ENCODE measurements around the gene PTBP1. TPM values are rescaled to one million over a fixed set of nuclear protein-coding genes. Genes with fewer than 3 reads are reported as not detected.
A peak's percentile ranks its signal among the peaks of the same experiment; 100 is the strongest.

PTBP1 gene
- total and polyA plus RNA-seq, 7 experiments from 2014 or later = 113 to 524 (median 322) TPM

DNA sequence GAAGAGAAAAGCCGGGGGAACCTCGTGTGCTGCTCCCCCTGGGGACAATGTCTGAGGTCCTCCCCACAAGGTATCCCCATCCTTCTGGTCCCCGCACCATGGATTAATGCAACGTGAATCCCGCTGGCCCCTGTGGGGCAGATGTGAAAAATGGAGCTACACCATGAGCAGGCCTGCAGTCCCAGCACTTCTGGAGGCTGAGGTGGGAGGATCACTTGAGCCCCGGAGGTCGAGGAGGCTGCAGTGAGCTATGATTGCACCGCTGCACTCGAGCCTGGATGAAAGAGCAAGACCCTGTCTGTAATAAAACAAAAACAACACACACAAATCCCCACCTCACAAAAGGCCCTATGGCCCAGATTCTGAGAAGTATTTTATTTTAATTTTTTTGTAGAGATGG lies 61.0 kb downstream of the PTBP1 start:
- DNase-seq (no peak), ATAC-seq (no peak)
- H3K36me3 Mint-ChIP-seq = no peaks in the 10 kb centered on the region
- CTCF ChIA-PET = interaction anchor here (0.6 to 2.1 kb wide), 6 partner anchors 51 to 208 kb away, joined by 3 to 5 read pairs (median 4); partner anchors contain the start of gene WDR18
- POLR2A ChIA-PET = interaction anchor here (0.6 to 3.0 kb wide), 2 partner anchors 62 to 168 kb away, joined by 3 to 11 read pairs; partner anchors contain the start of gene CNN2
- no peaks in the 10 kb centered on the region for H3K36me3 ChIP-seq (ENCODE audit: control insufficient read depth in 2 of 3, insufficient read depth in 3 of 3, low read length in 3 of 3)
- intact Hi-C loops (cut with micrococcal nuclease) = no loop called here
- H3K9me3 Mint-ChIP-seq = peaks cover 0 to 2% (median 0%) of the 10 kb centered on the region in 11 donors
- no peak overlapping the region for H3K4me3 Mint-ChIP-seq
- H3K27ac ChIP-seq (ENCODE audit: low read depth, low read length) = no peak overlapping the region
- no peaks in the 10 kb centered on the region for H3K27me3 ChIP-seq (ENCODE audit: control insufficient read depth in 2 of 2, insufficient read depth in 2 of 2, low read length in 2 of 2)
- H3K4me1 ChIP-seq (ENCODE audit: control insufficient read depth in 2 of 2, insufficient read depth in 2 of 2, low read length in 2 of 2) = peaks cover 9 to 13% of the 10 kb centered on the region in 2 donors
- H3K9me3 ChIP-seq (ENCODE audit: control insufficient read depth in 2 of 3, low read length in 3 of 3) = no peaks in the 10 kb centered on the region
- H3K27ac Mint-ChIP-seq = peak overlapping the region in 1 of 9 donors; percentile 24
- H3K27me3 Mint-ChIP-seq = peaks cover 0 to 23% (median 0%) of the 10 kb centered on the region in 5 donors
- peaks cover 0 to 17% (median 9%) of the 10 kb centered on the region in 7 donors for H3K4me1 Mint-ChIP-seq
- no peak overlapping the region for H3K4me3 ChIP-seq (ENCODE audit: low read length)

DNA sequence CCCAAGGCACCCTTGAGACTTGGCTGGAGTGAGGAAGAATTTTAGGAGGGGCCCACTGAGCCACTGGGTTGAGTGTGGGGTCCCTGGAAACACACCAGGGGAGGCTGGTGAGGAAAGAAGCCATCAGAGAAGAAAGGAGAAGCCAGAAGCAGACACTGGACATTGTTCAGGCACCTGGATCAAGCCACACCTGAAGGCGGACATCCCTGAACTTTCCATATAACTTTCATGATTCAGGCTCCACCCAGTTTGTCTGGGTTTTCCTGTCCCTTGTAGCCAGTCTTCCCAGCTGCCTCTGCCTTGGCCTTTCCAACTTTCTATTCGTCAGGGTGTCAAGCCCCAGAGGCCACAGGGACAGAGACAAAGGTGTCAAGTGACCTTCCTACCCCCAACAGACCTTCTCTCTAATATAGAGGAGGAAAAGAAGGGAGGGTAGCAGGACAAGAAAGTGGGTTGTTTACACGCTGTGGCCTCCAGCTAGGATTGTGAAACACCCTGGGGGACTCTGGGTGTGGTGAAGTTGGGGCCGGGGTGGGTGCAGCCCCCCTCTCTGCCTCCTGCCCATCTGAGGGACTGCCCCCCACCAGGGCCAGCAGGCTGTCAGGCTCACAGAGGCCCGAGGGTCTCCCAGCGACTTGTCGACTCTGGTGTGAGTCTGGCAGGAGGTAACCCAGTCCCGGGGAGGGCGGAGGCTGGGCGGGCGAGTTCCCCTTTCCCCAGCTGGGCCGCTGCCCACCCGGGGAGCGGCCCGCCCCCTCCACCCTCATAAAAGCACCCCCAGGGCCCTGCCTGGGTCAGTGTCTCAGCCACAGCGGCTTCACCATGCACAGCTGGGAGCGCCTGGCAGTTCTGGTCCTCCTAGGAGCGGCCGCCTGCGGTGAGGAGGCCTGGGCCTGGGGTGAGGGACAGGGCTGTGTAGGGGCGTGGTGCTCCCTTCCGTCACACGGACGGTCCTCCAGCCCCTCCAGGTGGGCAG lies 61.9 kb downstream of the PTBP1 start, which contains the start of gene CFD:
TSS of gene CFD (plus strand) at position 797 of the 976 bp plus-strand sequence. CDS start at position 823, 26 bp downstream.
- Mint-ChIP-seq H3K9me3 (peaks cover 0 to 2% (median 0%) of the 10 kb centered on the region in 11 donors), H3K27ac (peak within 1 kb of the TSS in 1 of 9 donors; percentile 24), H3K4me1 (peaks cover 0 to 18% (median 16%) of the 10 kb centered on the region in 7 donors), H3K36me3 (no peaks in the 10 kb centered on the region), H3K4me3 (peak within 1 kb of the TSS in 6 of 10 donors; percentile 25 to 64 (median 39)), H3K27me3 (peaks cover 0 to 19% (median 0%) of the 10 kb centered on the region in 5 donors)
- H3K36me3 ChIP-seq (ENCODE audit: control insufficient read depth in 2 of 3, insufficient read depth in 3 of 3, low read length in 3 of 3) = no peaks in the 10 kb centered on the region
- no peak within 1 kb of the TSS for H3K4me3 ChIP-seq (ENCODE audit: low read length)
- ATAC-seq (peak; percentile 18), DNase-seq (no peak)
- H3K27me3 ChIP-seq (ENCODE audit: control insufficient read depth in 2 of 2, insufficient read depth in 2 of 2, low read length in 2 of 2) = no peaks in the 10 kb centered on the region
- ChIA-PET POLR2A (interaction anchor here (0.6 to 3.0 kb wide), 4 partner anchors 58 to 370 kb away, joined by 3 to 11 read pairs (median 4); partner anchors contain the start of gene CNN2), CTCF (interaction anchor here (0.6 to 2.1 kb wide), 5 partner anchors 51 to 125 kb away, joined by 3 to 5 read pairs (median 4); partner anchors contain the start of gene WDR18)
- H3K9me3 ChIP-seq (ENCODE audit: control insufficient read depth in 2 of 3, low read length in 3 of 3) = no peaks in the 10 kb centered on the region
- peaks cover 14 to 21% of the 10 kb centered on the region in 2 donors for H3K4me1 ChIP-seq (ENCODE audit: control insufficient read depth in 2 of 2, insufficient read depth in 2 of 2, low read length in 2 of 2)
- no peak within 1 kb of the TSS for H3K27ac ChIP-seq (ENCODE audit: low read depth, low read length)
- intact Hi-C loops (cut with micrococcal nuclease) = no loop called here

DNA sequence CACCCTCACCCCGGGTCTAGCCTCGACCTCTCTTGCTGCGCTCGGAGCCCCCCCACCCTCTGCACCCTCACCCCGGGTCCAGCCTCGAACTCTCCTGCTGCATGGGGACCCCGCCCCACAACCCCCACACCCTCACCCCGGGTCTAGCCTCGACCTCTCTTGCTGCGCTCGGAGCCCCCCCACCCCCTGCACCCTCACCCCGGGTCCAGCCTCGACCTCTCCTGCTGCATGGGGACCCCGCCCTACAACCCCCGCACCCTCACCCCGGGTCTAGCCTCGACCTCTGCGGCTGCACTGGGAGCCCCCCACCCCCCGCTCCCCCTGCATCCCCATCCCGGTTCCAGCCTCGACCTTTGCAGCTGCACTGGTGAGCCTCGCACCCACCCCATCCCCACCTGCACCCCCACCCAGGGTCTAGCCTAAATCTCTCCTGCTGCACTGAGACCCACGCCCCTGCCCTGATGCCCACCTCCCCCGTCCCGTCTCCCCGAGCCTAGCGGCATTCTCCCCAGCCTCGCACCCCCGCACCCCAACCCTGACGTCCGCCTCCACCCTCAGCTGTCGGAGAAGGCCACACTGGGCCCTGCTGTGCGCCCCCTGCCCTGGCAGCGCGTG lies 64.0 kb downstream of the PTBP1 start:
- Mint-ChIP-seq H3K27me3 (peaks cover 0 to 18% (median 0%) of the 10 kb centered on the region in 5 donors), H3K36me3 (no peaks in the 10 kb centered on the region), H3K4me1 (peaks cover 0 to 23% (median 16%) of the 10 kb centered on the region in 7 donors), H3K27ac (no peak overlapping the region), H3K4me3 (peak overlapping the region in 3 of 10 donors; percentile 23 to 78 (median 49)), H3K9me3 (peaks cover 0 to 2% (median 0%) of the 10 kb centered on the region in 11 donors)
- no peaks in the 10 kb centered on the region for H3K9me3 ChIP-seq (ENCODE audit: control insufficient read depth in 2 of 3, low read length in 3 of 3)
- H3K4me3 ChIP-seq (ENCODE audit: low read length) = no peak overlapping the region
- intact Hi-C loops (cut with micrococcal nuclease) = loop anchor here (5.0 to 10.0 kb wide), 3 partner anchors 179 to 384 kb away; partner anchors contain the start of genes ARHGAP45 (in 1 of the 2), ATP5F1D (in 1 of the 2) and MIDN (in 1 of the 2)
- H3K27me3 ChIP-seq (ENCODE audit: control insufficient read depth in 2 of 2, insufficient read depth in 2 of 2, low read length in 2 of 2) = no peaks in the 10 kb centered on the region
- peaks cover 14 to 23% of the 10 kb centered on the region in 2 donors for H3K4me1 ChIP-seq (ENCODE audit: control insufficient read depth in 2 of 2, insufficient read depth in 2 of 2, low read length in 2 of 2)
- no peak for ATAC-seq
- no peak overlapping the region for H3K27ac ChIP-seq (ENCODE audit: low read depth, low read length)
- no peaks in the 10 kb centered on the region for H3K36me3 ChIP-seq (ENCODE audit: control insufficient read depth in 2 of 3, insufficient read depth in 3 of 3, low read length in 3 of 3)
- ChIA-PET CTCF (no interaction called here), POLR2A (interaction anchor here (1.3 to 4.3 kb wide), 3 partner anchors 32 to 46 kb away, joined by 5 to 54 read pairs (median 21); partner anchors contain the start of genes MED16 and RNU6-9)
- DNase-seq = no peak

Small RNA genes within 50 kb of the gene (microRNA-seq; reads per million reads assigned to microRNA genes)
- gene MIR3187 (ENCODE audit: borderline microRNAs expressed) (1.6 reads per million), gene MIR4745 (ENCODE audit: borderline microRNAs expressed) (not detected)

Other genes with a start within 250 kb of the PTBP1 start
- 100 to 1,000 TPM; 109 to 247 (median 120) TPM for gene BSG, start 224.9 kb upstream of the PTBP1 start, total RNA-seq
- gene BSG, start 224.9 kb upstream of the PTBP1 start, polyA plus RNA-seq = 100 to 1,000 TPM; 246 to 349 TPM
- gene HCN2, start 207.6 kb upstream of the PTBP1 start, total RNA-seq = 1 to 10 TPM in 4 of 5 experiments, under 1 TPM in 1; 0.93 to 2.6 (median 2.2) TPM
- not detected for gene HCN2, start 207.6 kb upstream of the PTBP1 start, polyA plus RNA-seq
- gene POLRMT, start 163.9 kb upstream of the PTBP1 start, total RNA-seq = 100 to 1,000 TPM in 1 of 5 experiments, 10 to 100 TPM in 4; 61.2 to 105 (median 71.3) TPM
- 10 to 100 TPM; 37.4 to 51.8 TPM for gene POLRMT, start 163.9 kb upstream of the PTBP1 start, polyA plus RNA-seq
- 1 to 10 TPM in 2 of 5 experiments, under 1 TPM in 2, not detected in 1; 0.17 to 1.8 (median 0.95) TPM for gene FGF22, start 157.6 kb upstream of the PTBP1 start, total RNA-seq
- gene FGF22, start 157.6 kb upstream of the PTBP1 start, polyA plus RNA-seq = not detected
- gene RNF126, start 134.2 kb upstream of the PTBP1 start, total RNA-seq = 100 to 1,000 TPM in 3 of 5 experiments, 10 to 100 TPM in 2; 75.1 to 110 (median 101) TPM
- 10 to 100 TPM; 55.3 to 70.3 TPM for gene RNF126, start 134.2 kb upstream of the PTBP1 start, polyA plus RNA-seq
- 1 to 10 TPM; 3.1 to 6.4 (median 5.0) TPM for gene FSTL3, start 121.1 kb upstream of the PTBP1 start, total RNA-seq
- 1 to 10 TPM; 2.7 to 2.8 TPM for gene FSTL3, start 121.1 kb upstream of the PTBP1 start, polyA plus RNA-seq
- gene PRSS57, start 102.0 kb upstream of the PTBP1 start, total RNA-seq = 1 to 10 TPM in 1 of 5 experiments, under 1 TPM in 1, not detected in 3; 0.27 to 2.1 TPM
- gene PRSS57, start 102.0 kb upstream of the PTBP1 start, polyA plus RNA-seq = not detected
- gene PALM, start 88.5 kb upstream of the PTBP1 start, total RNA-seq = 1 to 10 TPM in 1 of 5 experiments, not detected in 4; 1.0 TPM
- not detected for gene PALM, start 88.5 kb upstream of the PTBP1 start, polyA plus RNA-seq
- gene MISP, start 46.3 kb upstream of the PTBP1 start, total RNA-seq = not detected
- not detected for gene MISP, start 46.3 kb upstream of the PTBP1 start, polyA plus RNA-seq
- not detected for gene PLPPR3, start 24.5 kb downstream of the PTBP1 start, total RNA-seq
- not detected for gene PLPPR3, start 24.5 kb downstream of the PTBP1 start, polyA plus RNA-seq
- gene AZU1, start 30.4 kb downstream of the PTBP1 start, total RNA-seq = 1 to 10 TPM in 1 of 5 experiments, under 1 TPM in 1, not detected in 3; 0.64 to 4.1 TPM
- gene AZU1, start 30.4 kb downstream of the PTBP1 start, polyA plus RNA-seq = not detected
- gene PRTN3, start 43.5 kb downstream of the PTBP1 start, total RNA-seq = 1 to 10 TPM in 1 of 5 experiments, not detected in 4; 2.7 TPM
- not detected for gene PRTN3, start 43.5 kb downstream of the PTBP1 start, polyA plus RNA-seq
- 1 to 10 TPM in 1 of 5 experiments, not detected in 4; 4.9 TPM for gene ELANE, start 54.9 kb downstream of the PTBP1 start, total RNA-seq
- not detected for gene ELANE, start 54.9 kb downstream of the PTBP1 start, polyA plus RNA-seq
- gene CFD, start 62.2 kb downstream of the PTBP1 start, total RNA-seq = 10 to 100 TPM in 2 of 5 experiments, 1 to 10 TPM in 3; 1.3 to 58.0 (median 2.1) TPM
- 1 to 10 TPM; 4.9 to 8.0 TPM for gene CFD, start 62.2 kb downstream of the PTBP1 start, polyA plus RNA-seq
- 10 to 100 TPM; 47.5 to 78.2 (median 67.6) TPM for gene MED16, start 95.7 kb downstream of the PTBP1 start, total RNA-seq
- gene MED16, start 95.7 kb downstream of the PTBP1 start, polyA plus RNA-seq = 100 to 1,000 TPM in 1 of 2 donors, 10 to 100 TPM in 1; 65.7 to 142 TPM
- gene RNU6-9, start 96.0 kb downstream of the PTBP1 start, total RNA-seq = not detected
- not detected for gene RNU6-9, start 96.0 kb downstream of the PTBP1 start, polyA plus RNA-seq
- gene R3HDM4, start 115.8 kb downstream of the PTBP1 start, total RNA-seq = 100 to 1,000 TPM; 123 to 219 (median 184) TPM
- 100 to 1,000 TPM; 195 to 251 TPM for gene R3HDM4, start 115.8 kb downstream of the PTBP1 start, polyA plus RNA-seq
- gene KISS1R, start 119.9 kb downstream of the PTBP1 start, total RNA-seq = 1 to 10 TPM; 1.1 to 3.0 (median 1.7) TPM
- under 1 TPM; 0.72 to 0.85 TPM for gene KISS1R, start 119.9 kb downstream of the PTBP1 start, polyA plus RNA-seq
- 10 to 100 TPM in 3 of 5 experiments, 1 to 10 TPM in 2; 7.1 to 33.1 (median 10.2) TPM for gene ARID3A, start 128.6 kb downstream of the PTBP1 start, total RNA-seq
- gene ARID3A, start 128.6 kb downstream of the PTBP1 start, polyA plus RNA-seq = under 1 TPM; 0.57 to 0.95 TPM
- gene WDR18, start 186.9 kb downstream of the PTBP1 start, total RNA-seq = 10 to 100 TPM; 20.7 to 63.8 (median 48.5) TPM
- 10 to 100 TPM; 69.8 to 74.4 TPM for gene WDR18, start 186.9 kb downstream of the PTBP1 start, polyA plus RNA-seq
- under 1 TPM in 3 of 5 experiments, not detected in 2; 0.10 to 0.56 (median 0.19) TPM for gene GRIN3B, start 203.0 kb downstream of the PTBP1 start, total RNA-seq
- gene GRIN3B, start 203.0 kb downstream of the PTBP1 start, polyA plus RNA-seq = not detected
- 100 to 1,000 TPM; 189 to 347 (median 311) TPM for gene TMEM259, start 223.7 kb downstream of the PTBP1 start, total RNA-seq
- gene TMEM259, start 223.7 kb downstream of the PTBP1 start, polyA plus RNA-seq = 10 to 100 TPM; 40.7 to 86.1 TPM
- gene RNU6-2, start 224.1 kb downstream of the PTBP1 start, total RNA-seq = not detected
- not detected for gene RNU6-2, start 224.1 kb downstream of the PTBP1 start, polyA plus RNA-seq
- 100 to 1,000 TPM; 234 to 440 (median 240) TPM for gene CNN2, start 229.2 kb downstream of the PTBP1 start, total RNA-seq
- 100 to 1,000 TPM; 401 to 704 TPM for gene CNN2, start 229.2 kb downstream of the PTBP1 start, polyA plus RNA-seq
- gene ABCA7, start 242.7 kb downstream of the PTBP1 start, total RNA-seq = 100 to 1,000 TPM in 4 of 5 experiments, 10 to 100 TPM in 1; 57.8 to 323 (median 155) TPM
- 10 to 100 TPM in 1 of 2 donors, 1 to 10 TPM in 1; 6.6 to 25.5 TPM for gene ABCA7, start 242.7 kb downstream of the PTBP1 start, polyA plus RNA-seq